Measurements from ENCODE around the gene CFAP53.

- no peak for TF ChIP-seq CTCF (IDR thresholded peaks at IDR 0.05; ENCODE audit: insufficient read depth, low read depth, low read length)
- no peak for TF ChIP-seq EZH2 (IDR thresholded peaks at IDR 0.05; ENCODE audit: insufficient read depth, low read length)
Observed at GRCh38 chr18:50272568-50272967, 6.3 kb upstream of the CFAP53 start.

Measured in astrocyte (in vitro differentiated cells and primary cell).